GM18873 (cell line): ENCODE results near the gene CDK5R2.

Experiments
- ATAC-seq: cut with Tn5 transposase; IDR thresholded peaks from one replicate; pipeline ENCODE4 v1.9.1; 2021; ENCODE audit warnings: mild to moderate bottlenecking, moderate library complexity, moderate number of reproducible peaks; ENCODE audit not compliant: unreplicated experiment, low FRiP score

The CDK5R2 gene

DNA sequence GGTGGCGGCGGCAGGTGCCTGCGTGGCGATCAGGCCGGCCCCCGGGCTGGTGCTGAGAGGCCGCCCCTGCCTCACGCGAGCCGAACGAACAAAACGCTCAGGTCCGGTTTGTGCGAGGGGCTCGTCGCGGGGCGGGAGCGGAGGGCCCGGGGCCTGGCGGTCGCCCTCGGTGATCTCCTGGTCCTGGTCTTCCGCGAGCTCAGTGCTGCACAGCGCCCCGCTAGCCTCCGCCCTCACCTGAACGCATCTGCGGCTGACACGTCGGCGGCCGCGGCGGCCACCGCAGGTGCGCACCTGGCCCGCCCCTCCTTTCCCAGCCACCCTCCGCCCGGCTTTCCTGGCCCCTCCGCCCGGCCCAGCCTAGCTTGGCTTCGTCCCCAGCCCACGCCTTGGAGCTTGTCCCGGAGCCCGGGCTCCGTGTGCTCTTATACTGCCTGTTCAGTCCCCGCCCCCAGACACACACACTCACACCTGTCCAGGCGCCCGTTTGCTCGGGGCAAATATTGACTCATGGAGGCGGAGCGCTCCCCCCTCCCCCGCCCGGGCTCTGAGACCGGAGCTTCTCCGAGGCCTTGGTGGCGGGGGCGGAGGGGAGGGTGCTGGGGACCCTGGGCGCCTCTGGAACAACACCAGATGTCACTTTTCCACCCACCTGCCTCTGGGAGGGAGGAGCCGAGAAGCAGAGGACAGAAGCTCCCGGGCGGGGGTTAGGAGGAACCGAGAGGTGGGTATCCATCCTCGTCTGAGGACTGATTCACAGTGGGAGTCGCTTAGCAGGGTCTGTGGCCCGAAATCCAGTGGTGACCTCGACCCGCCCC lies 42.3 kb downstream of the CDK5R2 start:
- ATAC-seq = no peak

DNA sequence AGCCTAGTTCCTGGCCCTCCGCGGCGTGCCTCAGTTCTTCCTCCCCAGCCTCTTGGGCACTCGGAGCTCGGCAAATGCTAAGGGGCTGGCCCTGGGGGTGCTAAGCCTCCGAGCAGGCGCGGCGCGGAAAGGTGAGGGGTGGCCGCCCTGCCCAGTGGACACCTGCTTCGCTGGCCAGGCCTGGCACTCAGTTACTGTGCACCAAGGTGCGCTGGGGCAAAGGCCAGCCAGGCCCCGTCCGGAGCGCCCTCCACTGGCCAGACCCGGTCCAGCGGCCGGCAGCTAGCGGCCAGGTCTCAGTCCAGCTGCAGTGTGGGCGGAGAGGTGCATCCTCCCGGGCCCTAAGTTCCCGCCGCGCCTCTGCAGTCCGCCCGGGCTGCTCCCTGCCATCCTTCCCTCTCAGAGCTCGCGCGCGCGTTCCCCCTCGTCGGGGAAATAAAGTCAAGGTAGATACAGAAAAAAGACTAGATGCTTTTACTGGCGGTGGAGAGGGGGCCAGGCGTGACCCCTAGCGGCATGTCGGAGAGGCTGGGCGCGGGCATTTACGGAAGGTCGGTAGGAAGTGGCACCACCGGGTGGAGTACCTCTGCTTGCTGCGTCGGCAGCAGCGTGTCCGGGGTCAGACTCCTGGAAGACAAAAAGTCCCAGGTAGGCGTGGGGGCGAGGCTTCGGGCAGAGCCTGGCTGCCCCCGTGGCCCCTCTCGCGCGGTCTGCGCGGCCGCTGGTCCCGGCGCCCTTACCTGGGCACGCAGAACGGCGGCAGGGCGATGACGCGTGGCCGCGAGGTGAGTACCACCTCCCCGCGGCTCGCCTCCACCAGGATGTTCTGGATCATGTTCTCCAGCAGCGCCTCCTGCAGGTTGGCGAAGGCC lies 43.2 kb downstream of the CDK5R2 start:
- ATAC-seq = no peak

DNA sequence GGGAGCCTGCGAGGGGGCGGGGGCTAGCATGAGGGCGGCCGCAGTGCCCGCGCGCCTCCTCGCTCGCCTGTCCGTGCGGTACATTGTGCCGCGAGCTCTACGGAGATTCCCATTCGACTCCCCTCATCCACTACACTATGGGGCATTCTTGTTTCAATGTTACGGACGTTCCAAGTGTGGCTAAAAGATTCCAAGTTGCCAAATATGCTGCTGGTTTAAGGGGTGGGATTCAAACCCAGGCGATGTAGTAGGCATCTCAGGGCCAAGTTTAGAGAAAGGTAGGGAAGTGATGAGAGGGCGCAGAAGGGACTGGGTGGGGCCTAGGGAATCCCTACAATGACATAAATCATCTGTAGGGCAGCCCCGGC lies 43.8 kb downstream of the CDK5R2 start:
- ATAC-seq = no peak

DNA sequence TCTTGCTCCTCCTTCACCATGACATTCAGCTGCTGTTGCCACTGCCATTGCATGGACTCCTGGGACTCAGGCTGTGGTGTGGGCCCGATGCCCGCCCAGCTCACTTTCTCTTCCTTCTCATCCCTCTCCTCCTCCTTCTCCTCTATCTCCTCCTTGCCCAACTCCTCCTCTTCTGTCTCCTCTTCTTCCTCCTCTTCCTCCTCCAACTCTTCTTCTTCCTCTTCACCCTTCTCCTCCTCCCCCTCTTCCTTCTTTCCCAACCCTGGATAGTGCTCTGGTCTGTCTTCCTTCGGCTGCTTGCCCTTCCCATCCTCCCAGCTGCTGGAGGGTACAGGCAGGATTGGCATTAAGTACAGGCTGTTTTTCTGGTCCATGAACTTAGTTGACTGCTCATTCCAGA lies 44.5 kb downstream of the CDK5R2 start:
- ATAC-seq = no peak

DNA sequence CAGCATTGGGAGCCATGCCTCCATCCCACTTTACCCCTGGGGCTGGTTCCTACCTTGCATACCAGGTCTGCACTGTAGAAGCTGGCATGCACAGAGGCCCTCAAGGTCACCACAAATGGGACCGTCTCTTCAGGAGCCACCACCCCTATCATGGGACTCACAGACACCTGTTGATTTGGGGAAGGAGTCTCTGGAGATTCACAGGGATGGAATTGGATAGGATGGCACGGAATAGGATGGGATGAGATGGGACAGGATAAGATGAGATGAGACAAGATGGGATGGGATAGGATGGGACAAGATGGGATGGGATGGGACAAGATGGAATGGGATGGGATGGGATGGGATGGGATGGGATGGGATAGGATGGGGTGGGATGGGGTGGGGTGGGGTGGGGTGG lies 49.8 kb downstream of the CDK5R2 start:
- ATAC-seq = no peak

DNA sequence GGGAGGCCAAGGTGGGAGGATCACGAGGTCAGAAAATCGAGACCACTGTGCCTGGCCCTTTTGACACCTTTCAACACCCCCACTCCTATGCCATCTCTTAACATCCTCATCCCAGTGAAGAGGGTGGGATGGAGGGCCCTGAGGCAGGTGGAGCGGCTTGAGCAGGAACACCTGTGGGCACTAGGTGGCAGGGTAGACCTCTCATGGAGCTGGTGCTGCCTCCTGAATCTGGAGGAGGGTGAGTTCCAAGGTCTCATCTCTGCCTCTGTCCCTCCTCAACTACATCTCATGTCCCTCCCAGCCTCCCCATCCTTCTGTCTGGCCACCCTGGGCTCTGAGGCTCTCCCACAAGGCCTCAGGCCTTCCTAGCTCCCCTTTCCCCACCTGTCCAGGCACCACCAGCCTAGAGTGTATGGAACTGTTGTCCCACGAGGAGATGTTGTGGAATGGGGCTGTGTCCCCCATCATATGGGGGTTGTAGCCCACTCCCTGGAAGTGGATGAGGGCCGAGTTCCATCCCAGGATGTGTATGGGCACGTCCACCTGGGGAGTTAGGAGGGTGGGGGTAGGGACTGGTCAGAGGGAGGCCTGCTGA lies 50.8 kb downstream of the CDK5R2 start:
- no peak for ATAC-seq

DNA sequence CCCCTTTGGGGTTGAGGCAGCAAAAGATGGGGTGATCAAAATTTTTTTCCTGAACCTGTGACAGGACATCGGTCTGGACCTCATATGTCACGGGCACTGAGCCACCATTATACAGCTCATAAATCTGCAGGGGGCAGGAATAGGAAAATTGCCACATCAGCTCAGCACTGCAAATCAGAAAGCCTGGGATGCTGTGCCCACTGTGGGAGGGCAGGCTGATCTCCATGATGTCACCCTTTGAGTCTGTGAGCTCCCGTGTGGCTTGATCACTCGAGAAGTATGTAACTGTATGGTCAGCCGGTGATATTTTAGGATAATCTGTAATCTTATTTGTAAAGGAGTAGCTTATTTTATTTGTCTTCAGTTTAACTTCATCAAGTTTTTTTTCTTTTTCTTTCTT lies 51.4 kb downstream of the CDK5R2 start:
- no peak for ATAC-seq
